Smooth muscle cell (in vitro differentiated cells): ENCODE data around the gene CCDC7. TPM values are rescaled to one million over a fixed set of nuclear protein-coding genes. Genes with fewer than 3 reads are reported as not detected.
"Not testable (repeated sequence)": the region's sequence is repeated elsewhere in the genome, so short reads cannot be mapped to it uniquely, and the experiment has no call there.

Source experiments
- DNase-seq: peaks from one replicate; lab custom pipeline; 2025; ENCODE audit not compliant: unreplicated experiment; lab: John Stamatoyannopoulos, UW
- H2AFZ ChIP-seq: fragments of 200-600 bp; sonication (generic); 2 replicates; pipeline ENCODE4 v1.6.0; 2016; ENCODE audit warnings: antibody characterized with exemption, low read depth, mild to moderate bottlenecking
- H3F3A ChIP-seq: fragments of 200-600 bp; sonication (generic); 2 replicates; pipeline ENCODE4 v1.6.0; 2017; ENCODE audit warnings: antibody characterized with exemption, low read depth
- H3K27ac ChIP-seq: fragments of 200-600 bp; sonication (generic); 2 replicates; pipeline ENCODE4 v1.5.1; 2016; ENCODE audit warnings: low read depth, mild to moderate bottlenecking
- H3K27me3 ChIP-seq: fragments of 200-600 bp; sonication (generic); 2 replicates; pipeline ENCODE4 v1.6.1; 2016; ENCODE audit warnings: low read depth, mild to moderate bottlenecking
- H3K36me3 ChIP-seq: fragments of 200-600 bp; sonication (generic); 2 replicates; pipeline ENCODE4 v1.5.1; 2016; ENCODE audit warnings: low read depth
- H3K4me1 ChIP-seq: fragments of 200-600 bp; sonication (generic); 2 replicates; pipeline ENCODE4 v1.5.1; 2016; ENCODE audit warnings: low read depth
- H3K4me2 ChIP-seq: fragments of 200-600 bp; sonication (generic); 2 replicates; pipeline ENCODE4 v1.6.0; 2016; ENCODE audit warnings: mild to moderate bottlenecking
- H3K4me3 ChIP-seq: fragments of 200-600 bp; sonication (generic); 2 replicates; pipeline ENCODE4 v1.5.1; 2016; ENCODE audit warnings: mild to moderate bottlenecking
- H3K79me2 ChIP-seq: fragments of 200-600 bp; sonication (generic); 2 replicates; pipeline ENCODE4 v1.6.0; 2016; ENCODE audit warnings: low read depth, mild to moderate bottlenecking
- H3K9ac ChIP-seq: fragments of 200-600 bp; sonication (generic); 2 replicates; pipeline ENCODE4 v1.6.0; 2016; ENCODE audit warnings: low read depth
- H3K9me3 ChIP-seq: fragments of 200-600 bp; sonication (generic); replicated peaks from 2 replicates; pipeline ENCODE4 v1.5.1; 2016; ENCODE audit warnings: low read depth
- H4K20me1 ChIP-seq: fragments of 200-600 bp; sonication (generic); 2 replicates; pipeline ENCODE4 v1.6.0; 2016; ENCODE audit warnings: low read depth
- WGBS: methylation state at CpG from one replicate; pipeline ENCODE4 v1.1.7; 2016; ENCODE audit warnings: low lambda C conversion rate; 5-methylcytosine and 5-hydroxymethylcytosine counted together
- polyA plus RNA-seq: library from polyadenylated mRNA; unstranded; fragments of >200 nt; fragmentation: Nextera tagmentation; extraction: Ambion mirVana; gene quantifications from 2 replicates; pipeline ENCODE4 v1.2.1, GENCODE V29; 2016
- total RNA-seq: library from RNA; depleted of rRNA; stranded (reverse); fragments of >200 nt; gene quantifications from 2 replicates; pipeline ENCODE4 v1.2.3, GENCODE V29; 2014
- TF ChIP-seq, protein P1 (sequence below): fragments of 200-600 bp; sonication (generic); IDR thresholded peaks from 2 replicates; pipeline ENCODE4 v1.5.1; 2017; ENCODE audit warnings: borderline replicate concordance, mild to moderate bottlenecking, antibody characterized with exemption; ENCODE audit not compliant: insufficient read depth, poor library complexity, severe bottlenecking

Gene CCDC7
- total and polyA plus RNA-seq, 2 experiments from 2014 or later: 1.5 to 4.2 TPM

- Histone ChIP-seq H3K4me1 (no peaks in the 10 kb centered on the region), H3K4me3 (no peak overlapping the region), H3K27me3 (no peaks in the 10 kb centered on the region), H4K20me1 (no peaks in the 10 kb centered on the region), H3F3A (no peaks in the 10 kb centered on the region), H2AFZ (no peak overlapping the region), H3K27ac (no peak overlapping the region), H3K9ac (no peak overlapping the region), H3K79me2 (no peaks in the 10 kb centered on the region), H3K4me2 (no peak overlapping the region), H3K36me3 (no peaks in the 10 kb centered on the region), H3K9me3 (no peaks in the 10 kb centered on the region)
- DNase-seq: no peak
- 79% methylated on average over 2 of the region's 2 CpGs for WGBS
- TF ChIP-seq, protein P1, sequence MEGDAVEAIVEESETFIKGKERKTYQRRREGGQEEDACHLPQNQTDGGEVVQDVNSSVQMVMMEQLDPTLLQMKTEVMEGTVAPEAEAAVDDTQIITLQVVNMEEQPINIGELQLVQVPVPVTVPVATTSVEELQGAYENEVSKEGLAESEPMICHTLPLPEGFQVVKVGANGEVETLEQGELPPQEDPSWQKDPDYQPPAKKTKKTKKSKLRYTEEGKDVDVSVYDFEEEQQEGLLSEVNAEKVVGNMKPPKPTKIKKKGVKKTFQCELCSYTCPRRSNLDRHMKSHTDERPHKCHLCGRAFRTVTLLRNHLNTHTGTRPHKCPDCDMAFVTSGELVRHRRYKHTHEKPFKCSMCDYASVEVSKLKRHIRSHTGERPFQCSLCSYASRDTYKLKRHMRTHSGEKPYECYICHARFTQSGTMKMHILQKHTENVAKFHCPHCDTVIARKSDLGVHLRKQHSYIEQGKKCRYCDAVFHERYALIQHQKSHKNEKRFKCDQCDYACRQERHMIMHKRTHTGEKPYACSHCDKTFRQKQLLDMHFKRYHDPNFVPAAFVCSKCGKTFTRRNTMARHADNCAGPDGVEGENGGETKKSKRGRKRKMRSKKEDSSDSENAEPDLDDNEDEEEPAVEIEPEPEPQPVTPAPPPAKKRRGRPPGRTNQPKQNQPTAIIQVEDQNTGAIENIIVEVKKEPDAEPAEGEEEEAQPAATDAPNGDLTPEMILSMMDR: no peak
Measured at GRCh38 chr10:32687546-32687945, 241.6 kb downstream of the CCDC7 start.

GRCh38 chr10:32692174-32692573, 246.2 kb downstream of the CCDC7 start:
- no peak overlapping the region for H3K9ac ChIP-seq
- no peak overlapping the region for H3K27ac ChIP-seq
- H3K4me1 ChIP-seq: no peaks in the 10 kb centered on the region
- H4K20me1 ChIP-seq: no peaks in the 10 kb centered on the region
- no peaks in the 10 kb centered on the region for H3F3A ChIP-seq
- TF ChIP-seq, protein P1: no peak
- no peaks in the 10 kb centered on the region for H3K36me3 ChIP-seq
- DNase-seq: no peak
- no peaks in the 10 kb centered on the region for H3K9me3 ChIP-seq
- H3K27me3 ChIP-seq: no peaks in the 10 kb centered on the region
- H3K4me3 ChIP-seq: no peak overlapping the region
- H2AFZ ChIP-seq: no peak overlapping the region
- 76% methylated on average over 1 of the region's 1 CpG for WGBS
- no peak overlapping the region for H3K4me2 ChIP-seq
- no peaks in the 10 kb centered on the region for H3K79me2 ChIP-seq

DNA sequence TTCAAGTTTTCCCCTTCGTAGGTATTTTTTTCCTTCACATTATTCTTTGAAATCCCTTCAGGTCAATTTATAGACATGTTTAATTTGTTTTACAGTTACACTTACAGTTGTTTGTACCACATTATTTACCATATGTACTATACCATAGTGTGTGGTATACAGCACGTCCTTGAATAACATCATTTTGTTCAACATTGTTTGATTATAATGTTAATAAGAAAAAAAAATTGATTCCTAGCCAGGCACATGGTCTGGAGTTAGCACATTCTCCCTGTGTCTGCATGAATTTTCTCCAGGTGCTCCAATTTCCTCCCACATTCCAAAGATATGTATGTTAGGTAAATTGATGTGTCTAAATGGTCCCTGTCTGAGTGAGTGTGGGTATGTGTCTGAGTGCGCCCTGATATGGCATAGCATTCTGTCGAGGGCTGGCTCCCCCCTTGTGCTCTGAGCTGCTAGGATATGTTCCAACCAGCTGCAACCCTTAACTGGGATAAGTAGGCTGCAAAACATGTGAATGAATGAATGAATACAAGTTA, 247.6 kb downstream of the CCDC7 start:
- Histone ChIP-seq H4K20me1 (no peaks in the 10 kb centered on the region), H3K79me2 (no peaks in the 10 kb centered on the region), H3K4me3 (no peak overlapping the region), H3K27me3 (no peaks in the 10 kb centered on the region), H3K27ac (no peak overlapping the region), H3K4me1 (no peaks in the 10 kb centered on the region), H3K36me3 (no peaks in the 10 kb centered on the region), H3K9me3 (no peaks in the 10 kb centered on the region), H3F3A (no peaks in the 10 kb centered on the region), H3K4me2 (no peak overlapping the region), H2AFZ (no peak overlapping the region), H3K9ac (no peak overlapping the region)
- no peak for DNase-seq
- WGBS: 79% methylated on average over 4 of the region's 4 CpGs
- TF ChIP-seq, protein P1: no peak

DNA sequence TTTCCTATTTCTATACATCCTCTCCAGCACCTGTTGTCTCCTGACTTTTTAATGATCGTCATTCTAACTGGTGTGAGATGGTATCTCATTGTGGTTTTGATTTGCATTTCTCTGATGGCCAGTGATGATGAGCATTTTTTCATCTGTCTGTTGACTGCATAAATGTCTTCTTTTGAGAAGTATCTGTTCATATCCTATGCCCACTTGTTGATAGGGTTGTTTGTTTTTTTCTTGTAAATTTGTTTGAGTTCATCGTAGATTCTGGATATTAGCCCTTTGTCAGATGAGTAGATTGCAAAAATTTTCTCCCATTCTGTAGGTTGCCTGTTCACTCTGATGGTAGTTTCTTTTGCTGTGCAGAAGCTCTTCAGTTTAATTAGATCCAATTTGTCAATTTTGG, 253.7 kb downstream of the CCDC7 start:
- H3K79me2 ChIP-seq, H3K27me3 ChIP-seq, H3K4me1 ChIP-seq, H3F3A ChIP-seq, H4K20me1 ChIP-seq, H3K9ac ChIP-seq, H3K9me3 ChIP-seq, H2AFZ ChIP-seq, H3K36me3 ChIP-seq, H3K27ac ChIP-seq, H3K4me2 ChIP-seq, H3K4me3 ChIP-seq, DNase-seq: not testable (repeated sequence)
- WGBS: 97% methylated on average over 2 of the region's 2 CpGs
